HG03354 (cell line): ENCODE data around the gene C1R.

Experiments used
- ATAC-seq: cut with Tn5 transposase; IDR thresholded peaks from one replicate; pipeline ENCODE4 v1.9.1; 2021; ENCODE audit warnings: mild to moderate bottlenecking; ENCODE audit not compliant: unreplicated experiment, poor library complexity, severe bottlenecking

The C1R gene

DNA sequence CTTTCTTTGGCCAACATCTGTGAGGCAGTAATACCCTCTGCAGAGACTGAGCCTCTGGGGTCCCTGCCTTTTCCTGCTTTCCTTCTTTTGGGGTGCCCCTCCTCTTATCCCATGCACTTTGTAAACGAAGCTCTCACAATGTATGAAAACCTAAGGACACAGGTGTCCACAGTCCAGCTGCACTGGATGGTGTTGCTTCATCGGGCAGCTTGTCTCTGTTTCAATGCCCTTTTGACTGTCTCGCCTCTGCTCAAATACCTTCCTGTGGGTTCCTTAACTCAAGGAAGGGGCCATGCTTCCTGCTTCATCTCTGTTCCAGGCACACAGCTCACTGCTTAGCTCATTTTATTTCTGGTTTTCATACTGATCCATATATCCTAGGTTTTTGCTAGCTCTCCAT, 10.3 kb upstream of the C1R start:
- no peak for ATAC-seq

DNA sequence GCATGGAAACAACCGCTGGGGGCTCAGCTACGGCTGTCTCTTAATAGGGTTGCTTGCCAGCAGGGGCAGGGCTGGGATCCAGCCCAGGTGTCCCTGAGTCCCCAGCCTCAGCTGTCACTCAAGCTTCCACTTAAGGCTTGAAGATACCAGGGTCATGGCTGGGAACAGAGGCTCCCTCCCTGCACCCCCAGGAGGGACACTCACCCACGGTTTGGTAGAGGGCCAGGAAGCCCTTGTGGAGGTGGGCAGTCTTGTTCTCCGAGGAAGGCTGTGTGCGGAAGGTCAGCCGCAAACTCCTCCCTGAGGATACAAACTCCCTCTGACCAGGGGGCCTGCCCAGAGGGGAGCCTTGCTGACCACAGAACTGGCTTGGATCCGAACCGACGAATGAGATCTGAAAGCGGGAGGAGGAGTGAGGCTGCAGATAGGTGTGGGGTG, 9.5 kb upstream of the C1R start:
- no peak for ATAC-seq

DNA sequence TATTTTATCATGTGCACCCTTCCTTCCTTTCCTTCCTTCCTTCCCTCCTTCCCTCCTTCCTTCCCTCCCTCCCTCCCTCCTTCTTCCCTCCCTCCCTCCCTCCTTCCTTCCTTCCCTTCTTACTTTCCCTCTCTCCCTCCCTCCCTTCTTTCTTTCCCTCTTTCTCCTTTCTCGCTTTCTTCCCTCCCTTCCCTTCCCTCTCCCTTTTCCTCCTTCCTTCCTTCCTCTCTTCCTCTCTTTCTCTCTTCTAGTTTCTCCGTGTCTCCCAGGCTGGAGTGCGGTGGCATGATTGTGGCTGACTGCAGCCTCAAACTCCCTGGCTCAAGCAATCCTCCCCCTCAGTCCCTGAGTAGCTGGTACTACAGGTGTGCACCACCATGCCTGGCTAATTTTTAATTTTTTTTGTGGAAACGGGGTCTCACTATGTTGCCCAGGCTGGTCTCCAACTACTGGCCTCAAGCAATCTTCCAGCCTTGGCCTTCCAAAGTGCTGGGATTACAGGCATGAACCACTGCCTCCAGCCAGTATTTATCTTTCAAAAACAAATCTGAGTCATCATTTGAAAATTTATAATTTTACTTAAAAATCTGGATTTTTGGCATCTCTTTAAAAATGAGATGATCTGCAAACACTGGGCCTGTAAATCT, 8.9 kb upstream of the C1R start:
- no peak for ATAC-seq

DNA sequence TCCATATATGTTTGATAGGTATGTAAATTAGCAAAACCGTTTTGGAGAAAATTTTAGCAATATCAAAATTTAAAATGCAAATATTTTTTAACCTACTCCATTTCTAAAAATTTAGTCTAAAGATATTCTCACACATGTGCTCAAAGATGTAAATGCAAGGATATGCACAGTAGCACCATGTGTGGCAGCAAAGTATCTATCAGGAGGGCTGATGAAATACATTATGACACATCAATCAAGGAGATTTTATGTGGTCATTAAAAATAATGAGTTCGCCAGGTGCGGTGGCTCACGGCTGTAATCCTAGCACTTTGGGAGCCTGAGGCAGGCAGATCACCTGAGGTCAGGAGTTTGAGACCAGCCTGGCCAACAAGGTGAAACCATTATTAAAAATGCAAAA, 8.0 kb upstream of the C1R start:
- ATAC-seq, result no peak

DNA sequence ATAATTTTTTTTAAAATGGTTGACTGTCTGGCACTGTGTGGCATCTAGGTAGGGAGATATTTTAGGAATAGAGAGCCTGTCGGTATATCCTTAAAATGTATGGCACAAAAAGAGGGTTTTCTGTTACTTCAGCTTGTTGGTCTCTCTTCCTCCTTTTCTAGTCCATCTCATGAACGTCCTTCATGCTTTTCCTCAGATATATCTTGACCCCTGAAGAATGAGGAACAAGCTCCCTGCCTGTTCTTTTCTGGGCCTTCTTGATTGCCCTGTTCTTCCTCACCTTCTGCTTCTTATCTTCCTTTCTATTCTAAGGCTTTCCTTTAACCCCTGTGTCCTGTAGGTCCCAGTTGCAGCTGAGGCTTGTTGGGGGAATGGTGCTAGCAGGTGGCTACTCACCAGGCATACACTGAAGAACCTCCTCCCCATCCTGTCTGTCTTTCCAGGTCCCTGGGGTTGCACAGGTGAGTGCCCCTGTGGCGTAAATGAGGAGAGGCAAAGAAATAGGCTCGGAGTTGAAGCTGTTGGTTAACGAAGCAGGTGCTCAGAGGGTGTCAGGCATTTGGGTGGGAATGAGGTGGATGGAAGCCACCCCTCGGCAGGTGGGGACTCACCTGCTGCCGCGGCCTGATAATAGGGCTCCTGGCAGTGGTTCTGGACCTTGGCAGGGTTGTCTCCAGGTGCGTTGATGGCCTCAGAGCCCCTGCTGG, 7.2 kb upstream of the C1R start:
- ATAC-seq, result no peak

DNA sequence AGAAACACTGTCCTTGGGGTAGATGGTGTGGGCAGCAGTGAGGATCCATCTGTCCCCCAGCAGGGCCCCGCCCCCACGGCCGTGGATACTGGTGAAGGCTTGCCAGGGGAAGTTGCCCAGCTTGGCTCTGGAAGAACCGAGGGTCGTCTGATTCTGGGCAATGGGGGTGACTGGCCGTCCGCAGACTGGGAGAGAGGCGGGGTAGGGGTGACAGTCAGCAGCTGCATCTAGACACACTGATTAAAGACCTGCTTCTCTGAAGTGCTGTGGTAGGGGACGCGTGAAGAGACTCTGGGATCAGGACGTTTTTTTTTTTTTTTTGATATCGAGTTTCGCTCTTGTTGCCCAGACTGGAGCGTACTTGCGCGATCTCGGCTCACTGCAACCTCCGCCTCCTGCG, 4.7 kb upstream of the C1R start:
- no peak for ATAC-seq

DNA sequence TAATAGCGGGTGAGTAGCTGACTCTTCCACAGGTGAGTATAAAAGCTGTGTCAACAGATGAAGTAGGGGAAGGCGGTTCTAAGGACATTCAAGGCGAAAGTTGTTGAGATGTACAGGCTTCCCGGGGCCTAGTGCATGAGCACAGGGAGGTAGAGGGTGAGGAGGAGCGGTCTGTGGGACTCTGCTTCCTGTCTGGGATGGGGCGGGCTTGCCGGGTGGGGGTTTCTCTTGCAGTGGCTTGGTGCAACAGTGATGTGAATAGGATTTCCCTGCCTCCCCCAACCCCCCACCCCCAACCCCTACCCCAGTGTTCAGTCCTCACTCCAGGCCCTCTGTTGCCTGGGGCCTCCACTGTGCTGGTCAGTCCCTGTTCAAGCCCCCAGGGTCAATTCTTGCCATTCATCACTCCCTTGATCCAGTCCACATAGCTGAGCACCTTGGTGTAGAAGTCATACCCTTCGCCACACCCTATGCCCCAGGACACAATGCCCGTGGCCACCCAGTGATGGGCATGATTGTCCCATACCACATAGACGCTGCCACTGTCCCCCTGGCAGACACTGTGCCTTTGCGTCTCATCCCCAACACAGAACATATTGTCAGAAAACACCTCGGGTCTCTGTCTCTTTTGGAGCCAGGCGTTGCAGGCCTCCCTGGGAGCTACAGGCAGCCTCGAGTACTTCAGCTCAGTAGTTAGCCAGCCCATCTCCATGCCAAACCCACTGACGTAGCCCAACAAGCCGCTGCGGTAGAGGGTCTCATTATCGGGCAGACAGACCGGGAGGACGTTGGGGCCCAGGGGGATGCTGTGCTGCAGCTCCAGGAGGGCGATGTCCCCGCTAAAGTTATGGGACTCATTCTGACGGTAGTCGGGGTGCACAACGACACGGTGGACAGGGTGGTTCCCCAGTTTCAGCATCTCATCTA, 4.0 kb upstream of the C1R start:
- ATAC-seq, result no peak

DNA sequence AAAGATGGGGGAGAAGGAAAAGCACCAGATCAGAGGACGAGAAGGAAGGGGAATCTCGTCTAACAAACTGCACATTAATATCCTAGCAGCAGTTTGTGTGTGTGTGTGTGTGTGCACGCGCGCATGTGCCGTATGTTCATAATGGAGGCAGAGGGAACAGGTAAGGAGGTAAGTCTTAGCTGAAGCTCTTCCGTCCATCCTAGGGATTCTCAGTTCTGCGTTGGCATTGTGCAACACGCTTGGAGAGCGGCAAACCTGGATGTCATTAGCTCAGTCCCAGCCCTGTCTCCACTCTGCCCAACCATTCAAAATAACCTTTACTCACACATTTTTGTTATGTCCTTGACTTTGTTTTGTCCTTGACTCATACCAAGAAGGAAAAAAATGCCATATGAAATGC, 1.6 kb upstream of the C1R start:
- ATAC-seq, result no peak

DNA sequence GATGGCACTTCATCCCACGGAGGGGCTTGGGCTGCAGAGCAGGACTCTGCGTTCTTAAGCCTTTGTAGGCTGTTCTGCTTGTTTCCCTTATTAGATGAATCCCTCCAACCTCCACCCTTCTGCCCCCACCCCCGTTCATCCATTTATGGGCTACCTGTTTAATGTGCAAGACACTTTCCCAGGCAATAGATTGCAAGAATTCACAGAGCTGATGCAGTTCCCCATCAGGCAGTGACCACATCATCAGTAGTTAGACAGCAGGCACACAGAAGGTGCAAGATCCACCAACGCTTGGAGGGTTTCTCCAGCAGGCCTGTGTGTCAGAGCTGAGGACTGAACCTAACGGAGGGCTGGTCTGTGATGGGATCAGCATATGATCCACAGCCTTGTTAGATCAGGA, 1.2 kb upstream of the C1R start:
- no peak for ATAC-seq

DNA sequence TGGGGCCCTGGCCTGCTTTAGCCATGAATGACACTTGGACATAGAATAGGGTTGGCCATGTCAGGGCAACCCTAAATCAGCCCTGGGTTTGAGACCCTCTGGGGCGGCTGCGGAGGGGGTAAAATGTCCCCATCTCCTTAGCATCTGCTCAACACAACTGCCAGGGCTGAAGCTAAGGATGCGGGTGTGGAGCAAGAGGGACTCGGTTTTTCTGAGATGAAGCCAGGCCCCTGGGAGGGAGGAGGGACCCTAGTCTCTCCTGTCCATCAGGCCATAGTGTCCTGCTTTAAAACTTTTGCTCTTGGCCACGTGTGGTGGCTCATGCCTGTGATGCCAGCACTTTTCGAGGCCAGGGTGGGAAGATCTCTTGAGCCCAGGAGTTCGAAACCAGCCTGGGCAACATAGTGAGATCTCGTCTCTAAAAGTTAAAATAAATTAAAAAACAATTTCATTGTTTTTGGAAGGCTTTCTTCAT, 778 bp upstream of the C1R start:
- ATAC-seq, result no peak

DNA sequence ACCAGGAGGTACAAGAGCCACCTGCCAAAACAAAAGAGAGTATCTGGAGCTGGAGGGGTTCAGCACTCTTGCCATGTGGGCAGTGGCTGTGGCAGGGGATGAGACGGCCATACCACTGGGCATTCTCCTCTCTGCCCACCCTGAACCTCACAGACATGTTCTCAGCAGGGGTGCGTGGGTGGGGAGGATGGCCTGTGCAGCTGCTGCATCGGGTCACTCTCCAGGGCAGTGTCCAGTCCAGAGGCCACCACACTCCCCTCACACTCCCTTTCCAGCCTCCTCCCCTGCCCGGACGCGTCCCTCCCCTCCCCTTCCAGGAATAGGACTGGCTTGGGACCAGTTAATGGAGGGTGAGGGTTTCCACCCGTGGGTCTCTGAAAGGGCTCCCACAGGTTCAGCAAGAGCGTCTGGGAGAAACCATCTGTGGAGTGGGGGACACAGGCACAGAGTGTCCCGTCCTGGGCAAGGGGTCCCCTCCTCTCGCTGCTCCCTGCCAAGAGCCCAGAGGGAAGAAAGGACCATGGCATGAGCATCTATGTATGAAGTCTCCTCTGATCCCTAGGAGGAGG, 501 bp downstream of the C1R start:
- ATAC-seq, result no peak

DNA sequence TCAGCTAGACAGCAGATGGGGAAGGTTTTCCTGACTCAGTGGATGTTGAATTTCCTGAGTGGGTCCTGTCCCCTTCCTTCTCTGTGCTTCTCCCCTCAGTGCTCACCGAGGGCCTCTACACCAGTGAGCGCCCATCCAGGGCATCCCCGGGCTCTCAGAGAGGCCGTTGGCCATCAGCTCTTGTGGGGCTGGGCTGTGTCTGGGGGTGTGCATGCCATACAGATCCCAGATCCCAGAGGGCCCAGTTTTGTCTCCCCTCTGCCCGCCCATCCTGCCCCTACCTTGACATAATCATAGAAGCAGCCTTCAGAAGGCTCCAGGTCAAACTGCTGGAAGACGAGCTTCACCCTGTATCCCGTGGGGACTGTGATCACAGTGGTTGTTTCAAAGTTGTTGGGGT, 1.1 kb downstream of the C1R start:
- ATAC-seq, result no peak

DNA sequence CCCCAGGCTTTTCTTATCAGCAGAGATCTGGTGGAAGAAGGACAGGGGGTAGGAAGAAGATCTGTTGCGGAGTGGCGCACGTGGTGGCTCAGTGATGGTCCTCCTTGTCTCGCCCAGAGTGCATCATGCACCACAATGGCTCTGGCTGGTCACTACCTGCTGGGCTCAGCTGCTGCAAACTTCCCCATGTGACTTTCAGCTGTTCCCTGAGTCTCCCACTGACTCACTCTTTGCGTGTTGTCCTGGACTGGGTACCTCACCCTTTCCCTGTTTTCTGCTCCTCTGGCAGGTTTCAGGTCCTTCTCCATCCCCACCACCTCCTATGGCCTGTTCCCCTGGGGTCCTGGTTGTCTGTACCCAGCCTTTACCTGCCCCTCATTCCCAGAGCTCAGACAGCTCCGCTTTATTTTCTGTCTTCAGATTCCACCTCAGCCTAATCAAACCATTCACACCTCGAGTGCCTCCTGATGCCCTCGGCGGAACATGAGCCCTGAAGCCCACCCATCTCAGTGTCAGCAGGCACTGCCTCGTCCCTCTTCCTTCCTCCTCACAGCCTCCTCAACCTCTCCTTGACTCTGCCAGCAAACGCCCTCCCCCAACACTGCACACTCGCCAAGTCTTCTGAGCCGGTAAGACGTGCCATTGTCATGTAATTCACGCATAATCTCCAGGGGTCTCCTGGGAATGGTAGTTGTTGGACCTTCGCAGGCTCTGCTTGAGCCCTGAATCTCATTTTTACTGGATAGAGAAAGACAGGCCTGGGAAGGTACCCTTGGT, 1.8 kb downstream of the C1R start:
- ATAC-seq, result no peak

DNA sequence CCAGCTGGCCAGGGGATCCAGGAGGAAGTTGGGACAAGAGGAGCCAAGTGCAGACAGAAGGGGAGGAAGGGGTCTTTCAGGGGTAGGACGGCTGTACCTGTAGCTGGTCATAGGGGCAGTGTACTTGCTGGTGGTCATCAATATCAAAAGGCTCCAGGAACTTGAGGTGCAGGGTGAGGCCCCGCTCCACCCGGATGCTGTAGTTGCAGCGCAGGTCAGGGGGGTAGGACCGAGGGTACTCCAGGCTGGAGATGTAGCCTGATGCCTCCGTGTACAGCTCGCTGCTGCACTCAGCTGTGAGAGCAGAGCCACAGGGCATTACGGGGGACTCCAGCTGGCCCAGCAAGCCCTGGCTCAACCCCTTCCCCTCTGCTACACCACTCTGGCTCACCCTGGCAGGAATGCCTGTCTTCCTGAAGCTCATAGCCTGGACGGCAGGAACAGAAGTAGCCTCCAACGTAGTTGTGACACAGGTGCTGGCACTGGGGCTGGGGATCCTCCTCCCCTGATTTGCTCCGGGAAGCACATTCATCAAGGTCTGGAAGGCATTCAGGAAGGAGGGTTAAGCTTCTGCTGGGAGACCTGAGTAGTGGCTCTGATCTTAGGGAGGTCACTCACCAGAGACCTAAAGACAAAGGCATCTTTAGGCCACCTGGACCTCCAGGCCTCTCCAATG, 2.9 kb downstream of the C1R start:
- no peak for ATAC-seq

DNA sequence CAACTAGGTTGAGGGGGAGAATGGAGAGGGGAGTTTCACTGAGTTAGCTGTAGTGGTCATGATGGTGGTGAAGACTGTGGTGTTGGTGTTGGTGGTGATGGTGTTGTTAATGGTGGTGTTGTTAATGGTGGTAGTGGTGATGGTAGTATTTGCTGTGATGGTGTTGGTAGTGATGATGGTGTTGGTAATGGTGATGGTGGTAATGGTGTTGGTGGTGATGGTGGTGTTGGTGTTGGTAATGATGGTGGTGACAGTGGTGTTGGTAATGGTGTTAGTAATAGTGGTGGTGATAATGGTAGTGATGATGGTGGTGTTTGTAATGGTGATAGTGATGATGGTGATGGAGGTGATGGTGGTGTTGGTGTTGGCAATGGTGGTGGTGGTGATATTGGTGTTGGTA, 9.1 kb downstream of the C1R start:
- ATAC-seq, result no peak

DNA sequence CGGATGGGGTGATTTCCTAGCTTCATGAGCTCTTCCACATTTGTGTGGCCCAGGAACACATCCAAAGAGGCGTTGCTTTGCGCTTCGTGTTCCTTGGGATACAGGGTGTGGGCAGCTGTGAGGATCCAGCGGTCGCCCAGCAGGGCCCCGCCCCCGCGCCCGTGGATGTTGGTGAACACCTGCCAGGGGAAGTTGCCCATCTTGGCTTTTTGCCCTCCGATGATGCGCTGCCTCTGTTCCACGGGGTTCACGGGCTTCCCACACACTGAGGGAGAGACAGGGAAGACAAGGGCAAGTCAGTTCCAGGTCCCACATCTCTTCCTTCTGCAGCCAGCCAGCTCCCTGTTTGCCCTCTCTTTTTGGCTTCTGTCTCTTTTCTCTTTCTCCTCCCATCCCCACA, 11.2 kb downstream of the C1R start:
- ATAC-seq, result no peak

DNA sequence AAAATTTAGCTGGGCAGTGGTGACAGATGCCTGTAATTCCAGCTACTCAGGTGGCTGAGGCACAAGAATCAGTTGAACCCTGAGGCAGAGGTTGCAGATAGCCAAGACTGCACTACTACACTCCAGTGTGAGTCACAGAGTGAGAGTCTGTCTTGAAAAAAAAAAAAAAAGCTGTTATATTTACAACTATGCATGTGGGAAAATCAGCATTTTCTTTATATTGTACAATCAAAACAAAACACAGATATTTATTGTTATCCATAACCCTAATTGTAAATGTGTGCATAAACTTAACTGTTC, 12.5 kb downstream of the C1R start:
- no peak for ATAC-seq

DNA sequence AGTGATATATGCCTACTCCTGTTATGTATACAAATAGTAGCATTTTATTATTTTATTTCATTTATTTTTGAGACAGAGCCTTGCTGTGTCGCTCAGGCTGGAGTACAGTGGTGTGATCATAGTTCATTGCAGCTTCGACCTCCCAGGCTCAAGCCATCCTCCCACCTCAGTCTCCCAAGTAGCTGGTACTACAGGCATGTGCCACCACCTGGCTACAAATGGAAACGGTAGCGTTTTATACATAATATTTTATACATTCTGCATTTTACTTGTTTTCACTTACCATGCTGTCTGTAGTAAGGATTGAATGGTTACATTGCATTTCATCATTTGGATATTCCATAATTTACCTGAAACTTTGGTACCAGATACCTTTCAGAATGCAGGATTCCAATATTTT, 14.1 kb downstream of the C1R start:
- ATAC-seq, result no peak

DNA sequence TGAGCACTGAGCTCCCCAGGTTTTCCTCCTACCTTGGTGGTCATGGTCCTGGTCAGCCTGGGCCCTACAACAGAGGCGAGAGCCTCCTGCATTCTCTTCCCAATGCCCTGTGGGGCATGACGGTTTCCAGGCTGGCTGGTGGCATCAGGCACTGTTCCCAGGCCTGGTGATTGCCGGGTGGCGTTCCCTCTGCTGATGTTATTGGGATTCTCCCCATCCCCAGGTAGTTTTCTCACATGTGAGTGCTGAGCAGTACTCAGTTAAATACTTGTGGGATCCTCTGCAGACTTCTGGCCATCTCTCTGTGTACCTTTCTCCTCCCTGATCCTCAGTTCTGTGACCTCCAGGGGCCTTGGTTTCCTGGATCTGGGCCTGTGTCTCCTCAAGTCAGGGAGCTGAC, 15.8 kb downstream of the C1R start:
- no peak for ATAC-seq
